Astrocyte (in vitro differentiated cells and primary cell): ENCODE measurements around the gene HPS3. TPM values are rescaled to one million over a fixed set of nuclear protein-coding genes. Genes with fewer than 3 reads are reported as not detected.

Experiments
- DNase-seq: peaks from one replicate; pipeline ENCODE4 v3.0.0-alpha.2; 2010; ENCODE audit warnings: low read depth
- FAIRE-seq: peaks from 2 replicates; lab custom pipeline; 2011; peaks lifted over from hg19 to GRCh38; lab: Jason Lieb, UNC
- H2AFZ ChIP-seq: 2 replicates; pipeline ENCODE4 v1.6.0; 2012; ENCODE audit warnings: low read depth, low read length, inconsistent platforms
- H3K27ac ChIP-seq: 2 replicates; pipeline ENCODE4 v1.5.1; 2011; ENCODE audit warnings: low read depth, low read length, inconsistent platforms
- H3K27me3 ChIP-seq: 2 replicates; pipeline ENCODE4 v1.6.0; 2011; ENCODE audit warnings: low read length, inconsistent platforms; ENCODE audit not compliant: insufficient read depth
- H3K36me3 ChIP-seq: 2 replicates; pipeline ENCODE4 v1.5.1; 2011; ENCODE audit warnings: low read length, inconsistent platforms; ENCODE audit not compliant: insufficient read depth
- H3K4me1 ChIP-seq: 2 replicates; pipeline ENCODE4 v1.5.1; 2011; ENCODE audit warnings: low read length, inconsistent platforms; ENCODE audit not compliant: insufficient read depth
- H3K4me2 ChIP-seq: 2 replicates; pipeline ENCODE4 v1.6.0; 2012; ENCODE audit warnings: low read length, inconsistent platforms
- H3K4me3 ChIP-seq: 2 replicates; pipeline ENCODE4 v1.5.1; 2011; ENCODE audit warnings: low read depth, mild to moderate bottlenecking, low read length, inconsistent platforms; ENCODE audit not compliant: insufficient read depth
- H3K79me2 ChIP-seq: 2 replicates; pipeline ENCODE4 v1.6.0; 2012; ENCODE audit warnings: mild to moderate bottlenecking, low read length, inconsistent platforms; ENCODE audit not compliant: insufficient read depth
- H3K9ac ChIP-seq: 2 replicates; pipeline ENCODE4 v1.6.0; 2012; ENCODE audit warnings: mild to moderate bottlenecking, low read length, inconsistent platforms
- H3K9me3 ChIP-seq: 2 replicates; pipeline ENCODE4 v1.5.1; 2012; ENCODE audit warnings: low read depth, mild to moderate bottlenecking, low read length, inconsistent platforms; ENCODE audit not compliant: insufficient read depth
- H4K20me1 ChIP-seq: 2 replicates; pipeline ENCODE4 v1.6.0; 2012; ENCODE audit warnings: low read length, inconsistent platforms; ENCODE audit not compliant: insufficient read depth
- H3K27ac Mint-ChIP-seq: one replicate; pipeline ENCODE4 v1.8.0; 2021; ENCODE audit warnings: mild to moderate bottlenecking, mixed read lengths; ENCODE audit not compliant: unreplicated experiment
- H3K27me3 Mint-ChIP-seq: one replicate; pipeline ENCODE4 v1.8.0; 2021; ENCODE audit warnings: low read depth, mixed read lengths; ENCODE audit not compliant: unreplicated experiment
- H3K36me3 Mint-ChIP-seq: one replicate; pipeline ENCODE4 v1.8.0; 2021; ENCODE audit warnings: low read depth, mixed read lengths; ENCODE audit not compliant: unreplicated experiment
- H3K4me1 Mint-ChIP-seq: one replicate; pipeline ENCODE4 v1.8.0; 2021; ENCODE audit warnings: low read depth, mixed read lengths; ENCODE audit not compliant: unreplicated experiment
- H3K4me3 Mint-ChIP-seq: one replicate; pipeline ENCODE4 v1.8.0; 2021; ENCODE audit warnings: mild to moderate bottlenecking, moderate library complexity, mixed read lengths; ENCODE audit not compliant: unreplicated experiment
- H3K9me3 Mint-ChIP-seq: one replicate; pipeline ENCODE4 v1.8.0; 2021; ENCODE audit warnings: mild to moderate bottlenecking, mixed read lengths; ENCODE audit not compliant: unreplicated experiment
- CTCF ChIP-seq: IDR thresholded peaks from 2 replicates; pipeline ENCODE4 v1.5.1; 2011; ENCODE audit warnings: low read depth, mild to moderate bottlenecking, inconsistent platforms, low read length, moderate library complexity; ENCODE audit not compliant: insufficient read depth
- EZH2 ChIP-seq: IDR thresholded peaks from 2 replicates; pipeline ENCODE4 v1.6.1; 2012; ENCODE audit warnings: mild to moderate bottlenecking, low read length, inconsistent platforms; ENCODE audit not compliant: insufficient read depth
- total RNA-seq: library from RNA; stranded (reverse); gene quantifications from 2 replicates; pipeline ENCODE4 v1.2.1, GENCODE V29; 2021

The HPS3 gene
- total RNA-seq, 1 donor from 2014 or later, result 10.9 TPM

GRCh38 chr3:149114458-149114857 is 15.0 kb upstream of the HPS3 start:
- Mint-ChIP-seq H3K9me3 (no peaks in the 10 kb centered on the region), H3K27me3 (peaks cover 2% of the 10 kb centered on the region), H3K4me1 (no peaks in the 10 kb centered on the region), H3K27ac (no peak overlapping the region), H3K4me3 (no peak overlapping the region), H3K36me3 (no peaks in the 10 kb centered on the region)
- H3K79me2 ChIP-seq, result no peaks in the 10 kb centered on the region
- no peaks in the 10 kb centered on the region for H3K9me3 ChIP-seq
- H3K27ac ChIP-seq, result no peak overlapping the region
- no peak for TF ChIP-seq CTCF
- no peak for TF ChIP-seq EZH2
- no peaks in the 10 kb centered on the region for H3K36me3 ChIP-seq
- no peak overlapping the region for H3K4me3 ChIP-seq
- H3K4me2 ChIP-seq, result no peak overlapping the region
- no peaks in the 10 kb centered on the region for H3K27me3 ChIP-seq
- no peaks in the 10 kb centered on the region for H4K20me1 ChIP-seq
- H2AFZ ChIP-seq, result no peak overlapping the region
- no peaks in the 10 kb centered on the region for H3K4me1 ChIP-seq
- FAIRE-seq, result no peak
- no peak overlapping the region for H3K9ac ChIP-seq
- DNase-seq, result peak; percentile 2

GRCh38 chr3:149115114-149115513 is 14.3 kb upstream of the HPS3 start:
- Histone ChIP-seq H3K4me3 (no peak overlapping the region), H3K4me1 (no peaks in the 10 kb centered on the region), H3K9ac (no peak overlapping the region), H2AFZ (no peak overlapping the region), H3K36me3 (no peaks in the 10 kb centered on the region), H3K27ac (no peak overlapping the region), H3K9me3 (no peaks in the 10 kb centered on the region), H3K79me2 (no peaks in the 10 kb centered on the region), H4K20me1 (no peaks in the 10 kb centered on the region), H3K27me3 (no peaks in the 10 kb centered on the region), H3K4me2 (no peak overlapping the region)
- no peak overlapping the region for H3K27ac Mint-ChIP-seq
- TF ChIP-seq EZH2 (no peak), CTCF (no peak)
- no peaks in the 10 kb centered on the region for H3K9me3 Mint-ChIP-seq
- H3K4me1 Mint-ChIP-seq, result no peaks in the 10 kb centered on the region
- H3K4me3 Mint-ChIP-seq, result no peak overlapping the region
- peaks cover 2% of the 10 kb centered on the region for H3K27me3 Mint-ChIP-seq
- DNase-seq (no peak), FAIRE-seq (no peak)
- no peaks in the 10 kb centered on the region for H3K36me3 Mint-ChIP-seq

GRCh38 chr3:149118724-149119123 is 10.7 kb upstream of the HPS3 start:
- Histone ChIP-seq H2AFZ (no peak overlapping the region), H3K4me1 (no peaks in the 10 kb centered on the region), H3K9ac (no peak overlapping the region), H3K4me3 (no peak overlapping the region), H3K79me2 (no peaks in the 10 kb centered on the region), H3K27me3 (no peaks in the 10 kb centered on the region), H3K27ac (no peak overlapping the region), H3K4me2 (no peak overlapping the region), H4K20me1 (no peaks in the 10 kb centered on the region), H3K36me3 (no peaks in the 10 kb centered on the region), H3K9me3 (no peaks in the 10 kb centered on the region)
- no peak overlapping the region for H3K27ac Mint-ChIP-seq
- TF ChIP-seq CTCF (no peak), EZH2 (no peak)
- H3K4me3 Mint-ChIP-seq, result no peak overlapping the region
- H3K27me3 Mint-ChIP-seq, result no peaks in the 10 kb centered on the region
- H3K36me3 Mint-ChIP-seq, result no peaks in the 10 kb centered on the region
- DNase-seq (no peak), FAIRE-seq (no peak)
- H3K4me1 Mint-ChIP-seq, result no peaks in the 10 kb centered on the region
- no peaks in the 10 kb centered on the region for H3K9me3 Mint-ChIP-seq
